Heart left ventricle (tissue), 13 donors: ENCODE results near the gene WFS1.

ENCODE experiments used
- CTCF ChIP-seq, 12 donors: fragments of 200-600 bp; sonication (generic) in 4 of 12; IDR thresholded peaks; one replicate each; pipeline versions ENCODE4 v1.5.0 to v1.8.0; 2018 to 2022; ENCODE audit warnings: antibody characterized with exemption in 12 of 12, mild to moderate bottlenecking in 5 of 12
- POLR2A ChIP-seq, 2 donors: fragments of 450-650 bp; IDR thresholded peaks; one replicate each; pipeline ENCODE4 v1.6.1; 2017; ENCODE audit warnings: antibody characterized with exemption in 2 of 2, mild to moderate bottlenecking in 2 of 2, moderate library complexity in 2 of 2
- donor health status: ischemic (EF 13 %, LVEDD 7.1; RV severe dilation, severe dysfunction).
- donor health status: DM: no; HTN: yes; CAD: no.
- donor health status: DM: no; HTN: no; CAD: no.
- donor health status: ischemic (EF 25% LVEDD 6.9; RV normal size, moderate dysfunction).
- donor health status: ischemic (EF 25% LVEDD 5.7; RV mildly dilated, moderate dysfunction).
- donor health status: ischemic (EF 35%, LVEDD 5.7; RV mildly dilated, moderate dysfunction).
- donor health status: nonischemic (EF 11% LVEDD 7.7; RV severe dilation, severe dysfunction).
- donor health status: DM: yes; HTN: yes; CAD: no.
- donor health status: PGD.
- donor health status: ischemic (EF 29% LVEDD 5.4; RV normal size, mild dysfunction).
- donor health status: nonischemic (EF 23%, LVEDD 6.1; RV moderate dilation, normal function).

- TF ChIP-seq CTCF (IDR thresholded peaks at IDR 0.05) (no peak), POLR2A (IDR thresholded peaks at IDR 0.05) (no peak)
Observed at GRCh38 chr4:6282314-6282771, 12.7 kb downstream of the WFS1 start.
